ENCODE measurements around the gene APOL1.

The APOL1 gene

DNA sequence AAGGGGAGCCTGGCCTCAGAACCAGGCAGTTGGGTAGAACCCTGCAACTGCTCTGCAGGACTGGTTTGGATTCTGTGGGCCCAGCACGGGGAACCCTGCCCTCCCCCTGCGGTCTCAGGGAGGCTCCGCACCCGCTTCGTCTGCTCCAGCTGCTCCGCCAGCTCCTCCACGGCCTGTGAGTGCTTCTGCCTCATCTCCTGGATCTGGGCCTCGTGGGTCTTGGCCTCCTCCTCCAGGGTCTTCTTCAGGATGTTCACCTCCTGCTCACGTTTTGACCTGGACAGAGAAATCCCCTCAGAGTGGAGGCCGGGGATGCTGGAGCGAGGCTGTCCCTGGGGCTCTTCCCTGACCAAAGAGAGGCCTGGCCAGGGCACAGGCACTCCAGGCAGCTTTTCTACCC, 41.9 kb downstream of the APOL1 start:
- no peak for DNase-seq

DNA sequence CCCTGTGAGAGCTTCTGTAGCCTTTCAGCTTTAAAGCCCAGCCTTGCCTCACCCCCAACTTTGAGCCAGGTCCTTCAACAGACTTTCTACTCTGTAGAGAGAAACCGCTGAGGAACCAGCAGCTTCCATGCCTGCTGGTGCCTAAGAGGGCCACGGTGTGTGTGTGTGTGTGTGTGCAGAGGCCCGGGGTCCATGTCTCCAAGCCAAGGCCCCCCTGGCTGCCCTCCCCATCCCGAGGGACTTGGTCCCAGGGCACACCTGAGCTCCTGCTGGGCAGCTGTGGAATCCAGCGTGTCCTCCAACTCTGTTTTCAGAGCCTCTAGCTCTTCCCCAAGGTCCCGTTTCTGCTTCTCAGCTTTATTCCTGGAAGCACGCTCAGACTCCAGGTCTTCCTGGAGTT, 42.3 kb downstream of the APOL1 start:
- no peak for DNase-seq

DNA sequence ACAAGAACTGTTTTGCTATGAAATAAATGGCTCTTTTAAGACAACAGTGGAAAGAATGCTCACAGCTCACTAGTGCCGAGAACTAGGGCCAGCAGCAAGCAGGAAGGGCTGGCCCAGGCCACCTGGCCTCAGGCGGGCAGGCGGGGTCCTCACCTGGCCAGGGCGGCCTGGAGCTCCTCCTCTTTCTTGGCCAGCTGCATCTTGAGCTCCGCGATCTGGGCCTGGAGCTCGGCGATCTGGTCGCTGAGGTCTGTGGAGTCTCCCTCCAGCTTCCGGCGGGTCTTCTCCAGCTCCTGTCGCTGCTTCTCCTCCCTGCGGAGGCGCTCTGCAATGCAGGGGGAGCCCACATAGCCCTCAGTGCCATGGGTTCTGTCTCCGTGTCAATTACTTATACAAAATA, 43.8 kb downstream of the APOL1 start:
- DNase-seq: no peak

DNA sequence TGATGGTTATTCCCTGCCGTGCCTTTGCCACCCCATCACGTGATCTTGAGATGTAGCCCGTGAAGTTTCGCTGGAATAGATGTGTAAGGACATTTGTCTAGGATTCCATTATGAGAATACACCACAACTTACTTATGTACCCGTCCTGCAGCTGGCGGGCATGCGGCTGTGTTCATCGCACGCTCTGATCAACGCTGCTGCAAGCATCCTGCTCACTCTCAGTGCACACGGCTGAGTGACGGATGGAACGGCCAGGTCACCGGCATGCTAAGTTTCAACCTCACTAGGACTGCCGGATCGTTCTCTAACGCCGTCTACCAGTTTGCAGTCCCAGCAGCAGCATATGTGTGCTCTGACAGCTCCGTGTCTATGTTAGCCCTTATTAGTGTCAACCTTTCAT, 44.6 kb downstream of the APOL1 start:
- DNase-seq: no peak

DNA sequence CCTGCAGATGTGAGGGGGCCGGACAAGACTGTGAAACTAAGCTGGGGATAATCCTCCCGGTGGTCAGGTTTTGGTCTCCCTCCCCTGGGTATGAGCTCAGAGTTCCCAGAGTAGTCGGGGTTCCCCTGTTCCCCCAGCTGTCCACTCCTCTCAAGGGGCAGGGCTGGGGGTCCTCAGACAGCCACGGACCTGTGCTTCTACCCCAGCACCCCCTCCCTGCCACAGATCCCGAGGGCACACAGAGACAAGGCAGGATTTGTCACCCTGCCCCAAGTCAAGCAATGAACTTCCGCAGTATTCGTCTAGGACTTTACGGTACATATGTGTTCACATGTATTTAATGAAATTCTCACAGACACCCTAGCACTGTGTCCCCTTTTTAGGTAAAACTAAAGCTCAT, 45.2 kb downstream of the APOL1 start:
- DNase-seq: no peak

DNA sequence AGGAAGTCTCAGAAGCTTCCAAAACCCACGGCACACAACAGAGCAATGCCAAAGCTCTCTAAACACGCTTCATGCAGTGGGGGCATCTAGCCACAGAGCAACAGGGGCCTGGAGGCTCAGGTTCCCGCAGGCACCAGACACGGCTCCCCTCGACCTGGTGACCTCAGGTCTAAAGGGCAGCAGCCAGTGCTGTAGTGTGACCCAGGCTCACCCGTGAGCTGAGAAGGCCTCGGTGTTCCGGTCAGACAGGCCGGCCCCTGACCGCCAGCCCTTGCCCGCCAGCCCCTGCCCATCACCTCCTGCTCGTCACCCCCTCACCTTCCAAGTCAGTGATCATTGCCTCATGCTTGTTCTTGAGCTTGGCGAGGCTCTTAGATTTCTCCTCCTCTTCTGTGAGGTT, 45.7 kb downstream of the APOL1 start:
- no peak for DNase-seq

DNA sequence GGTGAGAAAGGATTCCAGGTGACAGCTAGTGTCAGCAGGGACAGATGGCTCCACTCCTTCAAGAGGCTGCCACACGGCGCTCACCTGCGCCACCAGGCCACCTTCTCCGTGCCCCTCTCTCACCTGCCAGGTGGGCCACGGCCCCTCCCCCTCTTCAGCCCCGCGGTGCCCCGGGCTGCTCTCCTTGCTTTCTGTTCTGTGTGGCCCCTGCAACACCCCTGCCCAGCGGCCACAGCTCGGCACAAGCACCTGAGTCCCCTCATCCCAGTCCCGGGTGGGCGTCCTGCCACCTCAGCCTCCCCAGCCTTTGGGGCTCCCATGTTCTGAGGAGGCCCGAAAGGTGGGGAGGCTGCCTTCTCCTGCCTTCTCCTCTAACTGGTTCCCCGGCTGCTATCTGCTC, 46.4 kb downstream of the APOL1 start:
- DNase-seq: no peak

DNA sequence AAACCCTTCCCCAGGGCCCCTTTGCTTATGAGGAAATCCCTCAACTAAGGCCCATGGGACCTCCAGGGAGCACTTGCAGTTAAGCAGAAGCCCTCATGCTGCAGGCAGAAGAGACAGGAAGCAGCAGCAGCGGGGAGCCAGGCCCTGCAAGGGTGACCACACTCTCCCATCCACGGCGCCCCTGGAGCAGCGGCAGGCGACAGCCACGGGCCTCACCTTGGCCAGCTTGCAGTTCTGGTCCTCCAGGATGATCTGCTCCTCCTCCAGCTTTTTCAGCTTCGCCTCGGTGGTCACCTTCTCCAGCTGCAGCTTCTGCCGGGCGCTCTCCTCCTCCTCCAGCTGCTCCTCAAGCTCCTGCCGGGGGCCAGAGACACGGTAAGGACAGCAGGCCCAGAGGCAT, 47.0 kb downstream of the APOL1 start:
- no peak for DNase-seq

DNA sequence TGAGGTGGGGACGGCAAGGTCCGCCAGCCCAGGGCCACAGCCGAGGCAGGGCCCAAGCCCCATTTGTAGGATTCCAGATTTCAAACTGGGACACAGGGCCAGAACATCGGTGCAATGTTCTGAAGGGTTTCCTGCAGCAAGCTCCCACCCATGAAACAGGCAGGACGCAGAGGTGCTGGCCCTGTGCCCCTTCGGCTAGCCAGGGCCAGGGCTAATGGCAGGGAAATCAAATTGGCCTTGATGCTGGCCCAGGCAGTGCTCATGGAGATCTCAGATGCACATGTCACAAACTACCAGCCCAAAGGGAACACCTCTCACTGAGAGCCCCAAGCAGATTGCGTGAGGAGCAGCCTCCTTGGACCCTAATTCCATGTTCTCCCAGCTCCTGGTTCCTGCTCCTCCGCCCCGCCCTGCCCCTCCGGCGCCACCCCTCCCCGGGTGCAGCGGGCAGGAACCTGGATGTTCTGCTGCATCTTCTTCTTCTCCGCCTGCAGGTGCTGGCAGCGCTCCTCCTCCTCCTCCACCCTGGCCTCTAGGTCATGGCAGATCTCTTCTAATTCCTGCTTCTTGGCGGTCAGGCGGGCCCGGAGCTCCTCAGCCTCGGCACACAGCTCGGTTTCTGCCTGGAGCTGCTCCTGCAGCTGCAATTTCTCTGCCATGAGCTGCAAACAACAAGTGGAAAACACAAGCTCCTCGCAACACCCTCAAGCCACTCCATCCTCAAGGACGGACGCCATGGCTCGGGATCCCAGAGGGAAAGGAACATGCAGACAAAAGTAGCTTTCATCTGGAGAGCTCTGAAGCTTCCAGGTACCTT, 47.7 kb downstream of the APOL1 start:
- DNase-seq: no peak

DNA sequence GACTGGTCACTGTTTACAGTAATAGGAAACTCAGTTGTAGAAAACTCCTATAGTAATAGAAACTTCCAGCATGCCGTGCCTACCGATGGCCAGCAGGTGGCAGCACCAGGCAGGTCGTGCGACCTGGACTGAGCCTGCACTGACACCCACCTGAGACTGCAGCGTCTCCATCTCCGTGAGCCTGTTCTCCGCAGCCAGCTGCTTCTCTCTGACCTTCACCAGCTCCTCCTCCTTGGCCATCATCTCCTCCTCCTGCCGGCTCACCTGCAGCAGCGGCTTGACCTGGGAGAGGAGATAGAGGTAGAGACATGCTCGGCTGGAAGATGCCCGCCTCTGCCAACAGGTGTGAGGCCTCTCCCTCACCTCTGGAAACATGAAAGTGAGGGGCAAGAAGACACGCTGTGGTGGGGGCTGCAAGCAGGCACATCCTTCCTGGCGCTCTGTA, 48.5 kb downstream of the APOL1 start:
- peak; percentile 74 to 76 (median 75) for DNase-seq

DNA sequence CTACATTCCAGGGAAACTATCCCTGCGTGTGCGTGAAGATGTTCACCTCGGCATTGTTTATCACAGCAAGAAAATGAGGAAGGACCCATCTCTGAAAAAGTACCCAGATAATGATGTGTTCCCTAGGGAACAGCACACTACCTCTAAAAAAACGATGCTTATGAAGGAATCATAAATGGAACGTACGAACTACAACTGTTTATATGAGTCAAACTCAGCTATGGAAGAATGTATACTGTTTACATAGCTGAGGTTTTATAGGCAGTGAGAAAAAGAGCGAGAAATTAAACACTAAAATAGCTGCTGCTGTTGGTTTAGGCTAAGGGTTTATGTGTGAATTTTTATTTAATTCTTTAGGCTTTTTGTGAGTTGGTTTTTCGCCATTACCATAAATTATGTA, 48.9 kb downstream of the APOL1 start:
- no peak for DNase-seq

DNA sequence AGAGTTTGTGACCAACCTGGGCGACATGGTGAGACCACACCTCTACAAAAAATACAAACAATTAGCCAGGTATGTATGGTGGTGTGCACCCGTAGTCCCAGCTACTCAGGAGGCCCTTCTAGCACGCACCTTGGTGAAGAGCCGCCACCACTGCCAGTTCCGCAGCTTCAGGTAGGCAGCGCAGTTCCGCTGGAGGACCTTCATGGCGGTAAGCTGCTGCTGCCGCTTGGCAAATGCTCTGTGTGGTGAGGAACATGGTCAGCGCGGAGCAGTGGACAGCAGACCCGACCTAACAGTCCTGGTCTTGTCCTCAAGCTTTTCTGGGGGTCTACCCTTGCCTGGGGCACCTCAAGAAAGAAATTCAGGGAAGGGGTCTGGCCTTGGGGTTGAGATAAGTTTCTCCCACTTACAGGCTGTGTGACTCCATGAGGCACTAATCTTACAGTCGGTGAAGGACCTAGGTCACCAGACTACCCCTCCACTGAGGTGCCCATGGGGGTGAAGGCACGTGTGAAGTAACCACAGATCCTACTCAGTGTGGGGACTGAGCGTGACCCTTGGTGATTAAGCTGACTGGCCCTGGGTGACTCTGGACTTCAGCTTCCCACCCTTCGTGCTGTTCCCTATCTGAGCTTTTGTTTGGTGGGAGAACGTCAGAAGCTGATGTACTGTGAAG, 49.6 kb downstream of the APOL1 start:
- no peak for DNase-seq

DNA sequence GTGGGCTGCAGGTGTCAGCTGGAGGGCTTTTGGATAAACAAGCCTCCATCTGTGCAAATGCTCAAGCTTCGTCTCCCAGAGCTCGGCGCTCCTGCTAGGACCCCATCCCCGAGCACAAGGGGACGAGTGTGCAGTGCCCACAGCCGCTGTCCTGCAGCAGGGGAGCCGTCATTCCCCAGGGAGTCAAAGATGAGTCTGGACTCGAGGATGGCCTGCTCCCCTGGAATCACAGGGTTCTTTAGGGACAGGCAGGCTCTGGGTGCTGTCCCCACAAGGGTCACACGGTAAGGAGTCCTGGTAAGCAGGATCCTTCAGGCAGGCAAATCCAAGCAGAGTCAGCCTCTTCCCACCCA, 50.2 kb downstream of the APOL1 start:
- DNase-seq: no peak

DNA sequence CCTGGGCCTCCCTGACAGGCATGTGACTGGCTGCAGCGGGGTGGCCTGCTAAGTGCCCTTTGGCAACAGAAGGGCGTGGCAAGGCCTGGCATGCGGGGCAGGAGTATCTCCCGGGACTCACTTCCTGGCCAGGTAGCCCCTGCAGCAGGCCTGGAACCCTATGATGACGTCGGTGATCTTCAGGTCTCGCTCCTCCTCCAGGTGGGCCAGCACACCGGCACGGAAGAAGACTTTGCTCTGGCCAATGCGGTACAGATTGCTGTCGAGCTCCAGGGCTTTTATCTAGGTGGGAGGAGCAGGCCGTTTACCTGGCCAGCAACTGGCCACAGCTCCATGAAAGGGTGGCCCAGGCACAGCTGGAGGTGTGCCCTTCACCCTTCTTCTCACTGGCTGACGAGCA, 50.9 kb downstream of the APOL1 start:
- no peak for DNase-seq

DNA sequence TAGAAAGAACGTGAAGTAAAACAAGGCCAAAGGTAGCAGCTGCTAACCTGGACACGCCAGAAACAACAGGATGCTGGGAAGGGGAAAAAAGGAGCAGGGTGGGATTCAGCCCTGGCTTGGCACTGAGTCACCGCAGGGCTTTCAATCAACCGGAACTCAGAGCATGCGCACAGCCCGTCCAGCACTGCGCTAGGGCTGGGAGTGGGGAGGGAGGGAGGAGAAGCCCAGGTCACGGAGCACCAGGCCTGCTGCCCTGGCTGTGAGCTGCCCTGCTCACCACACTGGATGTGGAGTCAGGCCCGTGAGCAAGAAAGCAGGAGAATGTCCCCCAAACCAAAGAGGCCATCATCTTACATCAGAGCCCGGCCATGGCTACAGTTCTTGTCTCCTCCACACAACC, 51.5 kb downstream of the APOL1 start:
- DNase-seq: no peak

DNA sequence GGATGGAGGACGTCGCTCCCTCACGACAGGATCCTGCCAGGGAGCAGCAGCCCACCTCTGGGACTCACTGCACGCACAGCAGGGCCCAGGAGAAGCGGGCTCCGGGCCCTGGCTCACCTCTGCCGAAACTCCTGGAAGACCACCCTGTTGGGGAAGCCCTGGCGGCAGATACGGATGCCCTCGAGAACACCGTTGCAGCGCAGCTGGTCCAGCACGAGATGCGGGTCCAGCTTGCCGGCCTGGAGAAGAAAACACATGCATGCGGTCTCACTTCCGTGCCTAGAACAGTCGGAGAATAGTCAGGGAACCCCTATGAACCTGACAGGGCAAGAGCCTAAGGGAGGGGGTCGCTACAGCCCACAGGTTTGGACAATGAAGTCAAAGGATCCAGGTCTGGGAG, 52.9 kb downstream of the APOL1 start:
- no peak for DNase-seq

DNA sequence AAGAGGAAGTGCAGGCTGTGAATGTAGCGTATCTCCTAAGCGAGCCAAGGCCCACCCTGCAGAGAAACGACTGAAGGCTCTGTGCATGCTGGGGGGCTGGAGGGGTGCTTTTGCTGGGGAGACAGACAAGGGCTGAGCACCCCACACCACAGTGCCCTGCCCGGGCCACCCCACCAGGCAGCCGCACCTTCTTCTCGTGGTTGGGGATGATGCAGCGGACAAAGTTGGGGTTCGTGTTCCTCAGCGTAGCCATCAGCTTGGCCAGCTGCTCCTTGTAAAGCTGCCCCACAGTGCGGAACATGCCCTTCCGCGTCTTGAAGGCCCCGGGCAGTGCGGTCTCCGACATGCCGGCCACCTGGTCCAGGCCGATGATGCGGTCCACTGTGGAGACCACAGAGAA, 53.3 kb downstream of the APOL1 start:
- no peak for DNase-seq

DNA sequence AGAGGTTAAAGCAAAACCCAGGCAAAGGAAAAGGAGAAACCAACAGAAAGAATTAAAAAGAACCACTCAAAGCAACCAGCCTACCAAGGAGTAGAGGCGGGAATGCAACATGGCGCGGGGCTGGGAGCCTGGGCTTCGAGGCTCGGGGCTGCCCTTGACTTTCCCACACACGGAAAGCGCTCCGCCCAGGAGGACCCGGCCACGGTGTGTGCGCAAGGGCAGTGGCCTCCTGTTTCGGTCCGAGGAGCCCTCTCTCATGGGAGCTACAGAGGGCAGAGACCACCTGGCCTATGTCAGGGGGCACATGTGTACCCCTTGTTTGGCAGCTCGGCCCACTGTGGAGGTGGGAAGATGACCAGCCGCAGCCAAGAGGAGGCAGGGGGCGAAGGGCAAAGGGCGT, 55.9 kb downstream of the APOL1 start:
- no peak for DNase-seq

DNA sequence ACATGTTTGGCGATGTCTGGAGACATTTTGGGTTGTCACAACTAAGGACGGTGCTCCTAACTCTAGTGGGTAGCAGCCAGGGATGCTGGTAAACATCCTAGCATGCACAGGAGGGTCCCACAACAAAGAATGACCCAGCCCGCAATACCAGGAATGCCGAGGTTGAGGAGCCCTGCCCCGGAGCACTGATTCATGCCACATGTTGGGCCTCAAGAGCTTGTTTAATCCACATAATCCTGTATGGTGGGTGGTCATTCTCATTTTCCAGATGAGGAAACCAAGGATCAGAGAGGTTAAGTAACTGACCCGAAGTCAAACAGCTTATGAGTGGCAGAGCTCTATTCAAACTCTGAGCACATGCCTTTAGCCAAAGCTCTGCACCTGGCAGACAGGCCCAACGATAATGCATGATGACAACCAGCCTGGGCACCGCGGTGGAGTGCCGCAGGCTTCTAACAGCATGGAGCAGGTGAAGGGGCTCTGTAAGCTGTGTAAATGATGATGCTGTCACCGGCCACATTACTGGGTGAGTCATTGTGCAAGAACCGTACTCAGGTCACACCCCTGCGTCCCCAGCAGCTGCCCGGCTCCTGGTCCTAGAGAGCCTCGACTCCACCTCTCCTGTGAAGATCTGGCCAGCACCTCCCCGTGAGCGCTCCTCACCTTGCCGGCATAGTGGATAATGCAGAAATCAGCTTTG, 58.6 kb downstream of the APOL1 start:
- no peak for DNase-seq

DNA sequence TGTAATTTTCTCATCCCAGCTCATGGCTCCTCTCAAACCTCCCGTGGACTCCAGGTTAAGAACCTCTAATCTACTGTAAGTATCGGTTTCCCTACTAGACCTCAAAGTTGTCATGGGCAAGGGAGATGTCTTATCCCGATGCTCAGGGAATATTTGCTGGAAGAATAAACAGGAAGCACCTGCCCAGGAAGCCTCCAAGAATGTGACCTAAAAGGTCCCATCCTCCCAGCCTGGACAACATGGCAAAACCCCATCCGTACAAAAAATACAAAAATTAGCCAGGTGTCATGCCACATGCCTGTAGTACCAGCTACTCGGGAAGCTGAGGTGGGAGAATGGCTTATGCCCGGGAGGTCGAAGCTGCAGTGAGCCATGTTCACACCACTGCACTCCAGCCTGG, 62.4 kb downstream of the APOL1 start:
- no peak for DNase-seq

DNA sequence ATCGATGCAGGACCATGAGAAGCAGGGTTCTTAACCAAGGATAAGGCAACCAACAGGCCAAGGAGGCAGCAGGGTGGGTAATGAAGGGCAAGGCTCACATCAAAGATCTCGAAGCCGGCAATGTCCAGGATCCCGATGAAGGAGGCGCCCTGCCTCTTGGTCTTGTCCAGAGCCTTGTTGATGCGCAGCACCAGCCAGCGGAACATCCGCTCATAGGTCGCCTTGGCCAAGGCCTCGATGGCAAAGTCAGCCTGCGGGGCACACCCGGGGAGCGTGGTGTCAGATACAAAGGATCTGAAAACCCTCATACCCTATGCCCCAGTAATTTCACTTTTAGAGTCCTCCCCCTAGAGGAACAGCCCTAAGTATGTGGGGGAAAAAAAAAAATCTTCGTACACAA, 63.5 kb downstream of the APOL1 start:
- DNase-seq: no peak
